Measurements from ENCODE around the gene PSMD1. TPM values are rescaled to one million over a fixed set of nuclear protein-coding genes. Genes with fewer than 3 reads are reported as not detected.

Gene PSMD1
- total and polyA plus RNA-seq, 2 of the 8 experiments (the other 6 are each of a cell fraction or from before 2014, with no cell fraction given), result 179 to 272 TPM

GRCh38 chr2:231115651-231116050 is 59.0 kb downstream of the PSMD1 start:
- Histone ChIP-seq H3K4ac (replicated peaks; ENCODE audit: insufficient read length, low read depth, low read length) (no peak overlapping the region), H2AFZ (ENCODE audit: low read length) (no peak overlapping the region), H3K4me3 (ENCODE audit: extremely low read depth in 1 of 4, insufficient read depth in 2 of 4, low read depth in 3 of 4, low read length in 4 of 4) (no peak overlapping the region), H4K8ac (ENCODE audit: extremely low read depth, insufficient read depth, low read length) (no peak overlapping the region), H3K18ac (ENCODE audit: extremely low read depth, low read length) (no peak overlapping the region), H2BK15ac (ENCODE audit: low read length) (no peak overlapping the region), H2BK20ac (ENCODE audit: low read length) (no peak overlapping the region), H3K56ac (replicated peaks; ENCODE audit: insufficient read length, low read depth, low read length) (no peak overlapping the region), H3K79me1 (ENCODE audit: low read depth, low read length) (no peaks in the 10 kb centered on the region), H3K27me3 (replicated peaks in 1 of 4; ENCODE audit: control insufficient read depth in 3 of 4, extremely low read depth in 1 of 4, insufficient read depth in 3 of 4, low read length in 3 of 4) (no peaks in the 10 kb centered on the region), H3K79me2 (ENCODE audit: control insufficient read depth in 1 of 2, insufficient read depth in 2 of 2, low read length in 2 of 2) (no peaks in the 10 kb centered on the region), H3K36me3 (ENCODE audit: control insufficient read depth in 2 of 4, insufficient read depth in 4 of 4, low read length in 3 of 4) (peaks cover 0 to 3% (median 0%) of the 10 kb centered on the region in 4 experiments; a peak in 1 of 8 replicates), H2BK120ac (replicated peaks; ENCODE audit: low read depth, low read length) (no peak overlapping the region), H4K91ac (replicated peaks; ENCODE audit: insufficient read length, low read length) (no peak overlapping the region), H4K5ac (ENCODE audit: insufficient read length, low read depth, low read length) (no peak overlapping the region), H3K4me1 (replicated peaks in 1 of 4; ENCODE audit: control insufficient read depth in 3 of 4, insufficient read depth in 4 of 4, low read length in 3 of 4) (peaks cover 0 to 4% (median 3%) of the 10 kb centered on the region in 4 experiments; a peak in 5 of 7 replicates), H3K14ac (ENCODE audit: insufficient read length) (no peak overlapping the region), H2BK12ac (ENCODE audit: low read depth, low read length) (no peak overlapping the region), H3K9me3 (ENCODE audit: insufficient read depth in 2 of 2, low read depth in 1 of 2, low read length in 1 of 2) (no peaks in the 10 kb centered on the region), H2BK5ac (ENCODE audit: low read depth, low read length) (no peak overlapping the region), H2AK5ac (ENCODE audit: low read depth, low read length) (no peak overlapping the region), H3K9ac (replicated peaks in 1 of 4; ENCODE audit: extremely low read depth in 1 of 4, low read depth in 3 of 4, low read length in 3 of 4) (no peak overlapping the region), H3K23ac (ENCODE audit: insufficient read length) (no peak overlapping the region), H3K23me2 (ENCODE audit: low read depth, low read length) (no peaks in the 10 kb centered on the region), H3K4me2 (ENCODE audit: insufficient read depth in 1 of 2, low read depth in 2 of 2, low read length in 2 of 2) (no peak overlapping the region), H4K20me1 (replicated peaks in 1 of 2; ENCODE audit: control insufficient read depth in 1 of 2, insufficient read depth in 2 of 2, low read length in 2 of 2) (peaks cover 0 to 2% of the 10 kb centered on the region in 2 experiments), H3K27ac (ENCODE audit: low read depth, low read length) (no peak overlapping the region)
- no peak for TF ChIP-seq KDM5A (IDR thresholded peaks at IDR 0.05; ENCODE audit: low read length)
- WGBS, 2 experiments (ENCODE audit: extremely low coverage in 1 of 2, insufficient coverage in 1 of 2, insufficient read length in 1 of 2, insufficient replicate concordance in 2 of 2, low coverage in 1 of 2, low lambda C conversion rate in 2 of 2, missing lambda C conversion rate in 1 of 2), result 59% methylated on average over 2 of the region's 2 CpGs; no CpG with 5 or more reads in 1 of the 2 experiments
- CTCF ChIA-PET (ENCODE audit: partially characterized antibody), result no interaction called here
- FAIRE-seq (no peak), DNase-seq (ENCODE audit: low read depth in 1 of 2, low spot score in 2 of 2) (no peak)
- POLR2A ChIA-PET (ENCODE audit: partially characterized antibody), result no interaction called here
